SU-DHL-6 (cell line): ENCODE results near the gene MARCHF4.

Source experiments
- H2AFZ ChIP-seq: fragments of 200-600 bp; sonication (generic); 2 replicates; pipeline ENCODE4 v1.6.1; 2014; ENCODE audit warnings: low read depth, mild to moderate bottlenecking, moderate library complexity, mixed read lengths, antibody characterized with exemption, low read length; ENCODE audit not compliant: severe bottlenecking
- H3F3A ChIP-seq: fragments of 200-600 bp; shearing (Covaris generic); 2 replicates; pipeline ENCODE4 v1.6.0; 2016; ENCODE audit warnings: antibody characterized with exemption, mild to moderate bottlenecking; ENCODE audit not compliant: insufficient read depth
- H3K27ac ChIP-seq: fragments of 200-600 bp; sonication (generic); 2 replicates; pipeline ENCODE4 v1.5.1; 2016; ENCODE audit warnings: low read depth, mild to moderate bottlenecking, low read length, moderate library complexity, mixed read lengths
- H3K27me3 ChIP-seq: fragments of 200-600 bp; sonication (generic), shearing (Covaris generic); 2 replicates; pipeline ENCODE4 v1.6.0; 2014; ENCODE audit warnings: mild to moderate bottlenecking, low read length
- H3K36me3 ChIP-seq: fragments of 200-600 bp; sonication (generic); 2 replicates; pipeline ENCODE4 v1.6.1; 2014; ENCODE audit warnings: mild to moderate bottlenecking, low read length, mixed read lengths
- H3K4me2 ChIP-seq: fragments of 300-600, 200-600 bp; shearing (Covaris generic), sonication (generic); 2 replicates; pipeline ENCODE4 v1.6.0; 2014; ENCODE audit warnings: low read length, low read depth, mild to moderate bottlenecking; ENCODE audit not compliant: poor library complexity, severe bottlenecking
- H3K4me3 ChIP-seq: fragments of 200-600 bp; sonication (generic); 2 replicates; pipeline ENCODE4 v1.5.1; 2014; ENCODE audit warnings: antibody characterized with exemption, low read length, mild to moderate bottlenecking, mixed read lengths; ENCODE audit not compliant: insufficient read depth, poor library complexity, severe bottlenecking
- H3K79me2 ChIP-seq: fragments of 200-600 bp; sonication (generic); 2 replicates; pipeline ENCODE4 v1.6.1; 2014; ENCODE audit warnings: mild to moderate bottlenecking, low read length, moderate library complexity; ENCODE audit not compliant: insufficient read depth
- H3K9ac ChIP-seq: fragments of 200-600 bp; sonication (generic); 2 replicates; pipeline ENCODE4 v1.7.0; 2014; ENCODE audit warnings: mild to moderate bottlenecking, low read length
- H3K9me2 ChIP-seq: fragments of 200-600 bp; sonication (generic); replicated peaks from 2 replicates; pipeline ENCODE4 v1.6.1; 2014; ENCODE audit warnings: low read length; ENCODE audit not compliant: insufficient read depth
- H3K9me3 ChIP-seq: fragments of 200-600 bp; sonication (generic); 2 replicates; pipeline ENCODE4 v1.6.1; 2014; ENCODE audit warnings: low read length, mixed read lengths; ENCODE audit not compliant: insufficient read depth
- H4K20me1 ChIP-seq: fragments of 200-600 bp; sonication (generic); 2 replicates; pipeline ENCODE4 v1.6.1; 2014; ENCODE audit warnings: low read depth, mild to moderate bottlenecking, antibody characterized with exemption, low read length, moderate library complexity, mixed read lengths
- CTCF ChIP-seq: fragments of 200-600 bp; sonication (generic); IDR thresholded peaks from one replicate; pipeline ENCODE4 v1.5.1; 2017; ENCODE audit warnings: antibody characterized with exemption, mild to moderate bottlenecking, low read length, moderate library complexity; ENCODE audit not compliant: insufficient read depth, poor library complexity, severe bottlenecking
- EZH2phosphoT487 ChIP-seq: fragments of 200-600 bp; sonication (generic), shearing (Covaris generic); conservative IDR thresholded peaks from 2 replicates; pipeline ENCODE4 v1.6.1; 2018; ENCODE audit warnings: mild to moderate bottlenecking, antibody characterized with exemption, low read length, moderate library complexity, mixed read lengths

Gene MARCHF4

GRCh38 chr2:216416571-216417307, 44.5 kb upstream of the MARCHF4 start:
- Histone ChIP-seq H3F3A (no peaks in the 10 kb centered on the region), H3K27me3 (no peaks in the 10 kb centered on the region), H2AFZ (no peak overlapping the region), H3K4me3 (no peak overlapping the region), H3K27ac (no peak overlapping the region), H3K79me2 (no peaks in the 10 kb centered on the region; the same call in 1 of the 2 replicates), H3K36me3 (no peaks in the 10 kb centered on the region), H3K9me2 (no peaks in the 10 kb centered on the region), H4K20me1 (no peaks in the 10 kb centered on the region), H3K9me3 (no peaks in the 10 kb centered on the region), H3K9ac (no peak overlapping the region), H3K4me2 (no peak overlapping the region)
- TF ChIP-seq CTCF (no peak), EZH2phosphoT487 (no peak)

- Histone ChIP-seq H3K27ac (no peak overlapping the region), H3K4me2 (no peak overlapping the region), H3F3A (no peaks in the 10 kb centered on the region), H3K4me3 (no peak overlapping the region), H3K27me3 (no peaks in the 10 kb centered on the region), H3K9me3 (no peaks in the 10 kb centered on the region), H3K36me3 (no peaks in the 10 kb centered on the region), H2AFZ (no peak overlapping the region), H4K20me1 (no peaks in the 10 kb centered on the region), H3K9ac (no peak overlapping the region), H3K79me2 (no peaks in the 10 kb centered on the region; the same call in 1 of the 2 replicates), H3K9me2 (no peaks in the 10 kb centered on the region)
- TF ChIP-seq EZH2phosphoT487 (no peak), CTCF (no peak)
Observed at GRCh38 chr2:216415541-216415940, 43.3 kb upstream of the MARCHF4 start.

GRCh38 chr2:216414772-216415319, 42.6 kb upstream of the MARCHF4 start:
- Histone ChIP-seq H3K79me2 (no peaks in the 10 kb centered on the region; the same call in 1 of the 2 replicates), H2AFZ (no peak overlapping the region), H3K9me2 (no peaks in the 10 kb centered on the region), H3K36me3 (no peaks in the 10 kb centered on the region), H3K9ac (no peak overlapping the region), H3K27me3 (no peaks in the 10 kb centered on the region), H3K4me3 (no peak overlapping the region), H3K27ac (no peak overlapping the region), H3F3A (no peaks in the 10 kb centered on the region), H4K20me1 (no peaks in the 10 kb centered on the region), H3K4me2 (no peak overlapping the region), H3K9me3 (no peaks in the 10 kb centered on the region)
- TF ChIP-seq EZH2phosphoT487 (no peak), CTCF (no peak)
